Measurements from ENCODE around the gene DDX39B. TPM values are rescaled to one million over a fixed set of nuclear protein-coding genes. Genes with fewer than 3 reads are reported as not detected.

DDX39B gene
- total and polyA plus RNA-seq, 9 of the 15 experiments (the other 6 are each of a cell fraction or from before 2014, with no cell fraction given) = 479 to 869 (median 592) TPM

- TF ChIP-seq SMARCC2 (IDR thresholded peaks at IDR 0.05; ENCODE audit: low read depth) (peak; percentile 31; the same call in 1 of the 2 replicates), ZNF3 (CRISPR knock-in tag; IDR thresholded peaks at IDR 0.05) (no peak), TCF3 (CRISPR knock-in tag; IDR thresholded peaks at IDR 0.05) (0 out of 2 replicates have a peak, but pooled peaks have one; percentile 4), E2F4 (CRISPR knock-in tag; IDR thresholded peaks at IDR 0.05; ENCODE audit: low read depth) (peak; percentile 20; the same call in 1 of the 2 replicates), ZNF507 (tag; conservative IDR thresholded peaks at IDR 0.05) (no peak), FOXJ2 (tag; IDR thresholded peaks at IDR 0.05) (peak; percentile 62; the same call in 1 of the 2 replicates), HNRNPL (IDR thresholded peaks at IDR 0.05; ENCODE audit: low read depth, low read length) (0 out of 2 replicates have a peak, but pooled peaks have one; percentile 76), CCAR2 (IDR thresholded peaks at IDR 0.05; ENCODE audit: low read depth, low read length) (no peak), PATZ1 (CRISPR knock-in tag; IDR thresholded peaks at IDR 0.05; ENCODE audit: borderline replicate concordance) (no peak), UBTF (IDR thresholded peaks at IDR 0.05; ENCODE audit: borderline replicate concordance in 1 of 2, low read depth in 2 of 2, low read length in 2 of 2) (peak in 1 of 2 experiments; percentile 26; a peak in 1 of 4 replicates), GABPB1 (CRISPR knock-in tag; IDR thresholded peaks at IDR 0.05) (0 out of 2 replicates have a peak, but pooled peaks have one; percentile 20), SIN3A (IDR thresholded peaks at IDR 0.05; ENCODE audit: borderline replicate concordance in 2 of 2, control insufficient read depth in 1 of 2, low read depth in 2 of 2, low read length in 2 of 2) (peak in 1 of 2 experiments; percentile 33; a peak in 2 of 4 replicates), RREB1 (CRISPR knock-in tag; IDR thresholded peaks at IDR 0.05) (0 out of 2 replicates have a peak, but pooled peaks have one; percentile 65), MECOM (CRISPR knock-in tag; IDR thresholded peaks at IDR 0.05) (peak; percentile 60)
Measured at GRCh38 chr6:31547727-31548543, 6.1 kb upstream of the DDX39B start (continued).
